ENCODE results near the gene MRPS18A.

- TF ChIP-seq CTCF (IDR thresholded peaks at IDR 0.05; ENCODE audit: low read depth, low read length) (no peak), MYC (IDR thresholded peaks at IDR 0.05; ENCODE audit: low read depth, low read length) (no peak), POLR2A (IDR thresholded peaks at IDR 0.05; ENCODE audit: extremely low read depth, insufficient read length) (no peak)
These were observed 33.4 kb upstream of the MRPS18A start for GRCh38 chr6:43720999-43721398.
